H1 (cell line): ENCODE data around the gene PPID. TPM values are rescaled to one million over a fixed set of nuclear protein-coding genes. Genes with fewer than 3 reads are reported as not detected.

Source experiments
- CTCF ChIA-PET: fragments of 300-600 bp; sonication (Branson Sonifier 250); formaldehyde crosslinking; loops from one replicate; lab custom pipeline; 2021; ENCODE audit not compliant: partially characterized antibody; lab: Charles Lee
- POLR2A ChIA-PET: fragments of 300-600 bp; sonication (Branson Sonifier 250); formaldehyde crosslinking; loops from one replicate; lab custom pipeline; 2021; ENCODE audit warnings: inconsistent platforms; ENCODE audit not compliant: partially characterized antibody; lab: Charles Lee
- DNase-seq, 2 experiments: peaks; one replicate each; pipeline versions ENCODE4 v3.0.0 to v3.0.0-alpha.2; 2010 to 2022; ENCODE audit warnings: low spot score in 2 of 2, low read depth in 1 of 2, mixed read lengths in 1 of 2
- FAIRE-seq: peaks from 2 replicates; lab custom pipeline; 2011; peaks lifted over from hg19 to GRCh38; lab: Jason Lieb, UNC
- H2AFZ ChIP-seq: 2 replicates; pipeline ENCODE4 v1.8.1; 2012; ENCODE audit warnings: low read length, inconsistent platforms
- H2AK5ac ChIP-seq: 2 replicates; pipeline ENCODE4 v1.6.1; 2013; ENCODE audit warnings: low read depth, low read length
- H2BK120ac ChIP-seq: replicated peaks from 2 replicates; pipeline ENCODE3; 2013; ENCODE audit warnings: low read depth, low read length, inconsistent platforms
- H2BK12ac ChIP-seq: 2 replicates; pipeline ENCODE4 v1.6.1; 2013; ENCODE audit warnings: low read depth, low read length
- H2BK15ac ChIP-seq: 2 replicates; pipeline ENCODE4 v1.6.1; 2013; ENCODE audit warnings: low read length
- H2BK20ac ChIP-seq: 2 replicates; pipeline ENCODE4 v1.6.1; 2013; ENCODE audit warnings: low read length
- H2BK5ac ChIP-seq: 2 replicates; pipeline ENCODE4 v1.6.1; 2013; ENCODE audit warnings: low read depth, low read length
- H3K14ac ChIP-seq: 2 replicates; pipeline ENCODE4 v1.6.1; 2013; ENCODE audit warnings: inconsistent platforms; ENCODE audit not compliant: insufficient read length
- H3K18ac ChIP-seq: 2 replicates; pipeline ENCODE4 v1.6.1; 2013; ENCODE audit warnings: low read length; ENCODE audit errors: extremely low read depth
- H3K23ac ChIP-seq: 2 replicates; pipeline ENCODE4 v1.6.1; 2013; ENCODE audit warnings: inconsistent platforms; ENCODE audit not compliant: insufficient read length
- H3K23me2 ChIP-seq: 2 replicates; pipeline ENCODE4 v1.6.1; 2013; ENCODE audit warnings: low read depth, low read length
- H3K27ac ChIP-seq: 2 replicates; pipeline ENCODE4 v1.6.1; 2011; ENCODE audit warnings: low read depth, low read length, inconsistent platforms
- H3K27me3 ChIP-seq, 4 experiments: replicated peaks in 1 of 4; 1 replicate in 1 of 4; 2 replicates in 3 of 4; pipeline versions ENCODE4 v1.6.1 to v1.8.1; 2011 to 2013; ENCODE audit warnings: low read length in 3 of 4, mild to moderate bottlenecking in 3 of 4, inconsistent platforms in 2 of 4, mixed read lengths in 2 of 4, moderate library complexity in 1 of 4; ENCODE audit not compliant: control insufficient read depth in 3 of 4, insufficient read depth in 3 of 4; ENCODE audit errors: extremely low read depth in 1 of 4
- H3K36me3 ChIP-seq, 4 experiments: 2 replicates each; pipeline versions ENCODE4 v1.6.1 to v1.8.1; 2011 to 2013; ENCODE audit warnings: mild to moderate bottlenecking in 4 of 4, low read length in 3 of 4, moderate library complexity in 2 of 4, control low read depth in 1 of 4, inconsistent platforms in 1 of 4; ENCODE audit not compliant: insufficient read depth in 4 of 4, control insufficient read depth in 2 of 4
- H3K4ac ChIP-seq: replicated peaks from 2 replicates; pipeline ENCODE3; 2013; ENCODE audit warnings: low read length, low read depth, mixed read lengths, inconsistent platforms; ENCODE audit not compliant: insufficient read length
- H3K4me1 ChIP-seq, 4 experiments: replicated peaks in 1 of 4; 1 replicate in 1 of 4; 2 replicates in 3 of 4; pipeline versions ENCODE4 v1.6.1 to v1.8.1; 2011 to 2013; ENCODE audit warnings: low read length in 3 of 4, inconsistent platforms in 2 of 4, mixed read lengths in 1 of 4; ENCODE audit not compliant: insufficient read depth in 4 of 4, control insufficient read depth in 3 of 4
- H3K4me2 ChIP-seq, 2 experiments: 2 replicates each; pipeline versions ENCODE4 v1.6.1 to v1.8.1; 2011 to 2013; ENCODE audit warnings: low read depth in 2 of 2, low read length in 2 of 2, control low read depth in 1 of 2, inconsistent platforms in 1 of 2, mild to moderate bottlenecking in 1 of 2; ENCODE audit not compliant: insufficient read depth in 1 of 2
- H3K4me3 ChIP-seq, 4 experiments: fragments of 200-600, 300-600 bp in 1 of 4; sonication (generic), shearing (Covaris generic), sonication (Bioruptor Twin) in 1 of 4; 2 replicates each; pipeline versions ENCODE4 v1.5.1 to v1.8.1; 2011 to 2016; ENCODE audit warnings: low read length in 4 of 4, low read depth in 3 of 4, control low read depth in 2 of 4, inconsistent platforms in 2 of 4, mild to moderate bottlenecking in 2 of 4, mixed read lengths in 1 of 4, moderate library complexity in 1 of 4; ENCODE audit not compliant: insufficient read depth in 2 of 4; ENCODE audit errors: extremely low read depth in 1 of 4
- H3K56ac ChIP-seq: replicated peaks from 2 replicates; pipeline ENCODE3; 2013; ENCODE audit warnings: low read depth, mild to moderate bottlenecking, mixed read lengths, low read length, inconsistent platforms; ENCODE audit not compliant: insufficient read length
- H3K79me1 ChIP-seq: 2 replicates; pipeline ENCODE4 v1.6.1; 2013; ENCODE audit warnings: low read depth, low read length, control low read depth
- H3K79me2 ChIP-seq, 2 experiments: 2 replicates each; pipeline versions ENCODE4 v1.6.1 to v1.8.1; 2012 to 2013; ENCODE audit warnings: low read length in 2 of 2, mild to moderate bottlenecking in 2 of 2, inconsistent platforms in 1 of 2; ENCODE audit not compliant: insufficient read depth in 2 of 2, control insufficient read depth in 1 of 2
- H3K9ac ChIP-seq, 4 experiments: replicated peaks in 1 of 4; 1 replicate in 1 of 4; 2 replicates in 3 of 4; pipeline versions ENCODE4 v1.6.1 to v1.8.1; 2011 to 2013; ENCODE audit warnings: low read depth in 3 of 4, low read length in 3 of 4, control low read depth in 2 of 4, mild to moderate bottlenecking in 2 of 4, moderate library complexity in 2 of 4, inconsistent platforms in 1 of 4; ENCODE audit errors: extremely low read depth in 1 of 4
- H3K9me3 ChIP-seq, 2 experiments: 2 replicates each; pipeline versions ENCODE4 v1.6.1 to v1.8.1; 2012 to 2013; ENCODE audit warnings: mild to moderate bottlenecking in 2 of 2, moderate library complexity in 2 of 2, control low read depth in 1 of 2, inconsistent platforms in 1 of 2, low read depth in 1 of 2, low read length in 1 of 2, mixed read lengths in 1 of 2; ENCODE audit not compliant: insufficient read depth in 2 of 2
- H4K20me1 ChIP-seq, 2 experiments: replicated peaks in 1 of 2; 2 replicates each; pipeline versions ENCODE3 to v1.8.1; 2011 to 2013; ENCODE audit warnings: inconsistent platforms in 2 of 2, low read length in 2 of 2, mild to moderate bottlenecking in 1 of 2; ENCODE audit not compliant: insufficient read depth in 2 of 2, control insufficient read depth in 1 of 2
- H4K5ac ChIP-seq: 2 replicates; pipeline ENCODE4 v1.6.1; 2013; ENCODE audit warnings: low read length, low read depth, mixed read lengths, inconsistent platforms; ENCODE audit not compliant: insufficient read length
- H4K8ac ChIP-seq: 2 replicates; pipeline ENCODE4 v1.8.0; 2013; ENCODE audit warnings: mild to moderate bottlenecking, moderate library complexity, low read length, inconsistent platforms; ENCODE audit not compliant: insufficient read depth; ENCODE audit errors: extremely low read depth
- H4K91ac ChIP-seq: replicated peaks from 2 replicates; pipeline ENCODE3; 2013; ENCODE audit warnings: low read length, mixed read lengths, inconsistent platforms; ENCODE audit not compliant: insufficient read length
- BRCA1 ChIP-seq: IDR thresholded peaks from 2 replicates; pipeline ENCODE4 v1.6.1; 2012; ENCODE audit warnings: low read depth, low read length, improper control_type of control experiment
- GABPA ChIP-seq: IDR thresholded peaks from 2 replicates; pipeline ENCODE4 v1.6.1; 2011; ENCODE audit warnings: mild to moderate bottlenecking, low read length, moderate library complexity, borderline replicate concordance; ENCODE audit not compliant: insufficient read depth
- JUN ChIP-seq: IDR thresholded peaks from 2 replicates; pipeline ENCODE4 v1.6.1; 2011; ENCODE audit warnings: low read depth, mild to moderate bottlenecking, improper control_type of control experiment, low read length
- PHF8 ChIP-seq: fragments of 200-600 bp; sonication (generic); conservative IDR thresholded peaks from 2 replicates; pipeline ENCODE4 v1.7.1; 2012; ENCODE audit warnings: low read depth, mild to moderate bottlenecking, inconsistent platforms, low read length, moderate library complexity
- RBBP5 ChIP-seq: IDR thresholded peaks from 2 replicates; pipeline ENCODE4 v1.7.1; 2012; ENCODE audit warnings: low read depth, mild to moderate bottlenecking, inconsistent platforms, low read length, moderate library complexity, borderline replicate concordance
- RXRA ChIP-seq: IDR thresholded peaks from 2 replicates; pipeline ENCODE4 v1.6.1; 2011; ENCODE audit warnings: low read depth, mild to moderate bottlenecking, low read length, moderate library complexity; ENCODE audit not compliant: insufficient read depth
- SIX5 ChIP-seq: IDR thresholded peaks from 2 replicates; pipeline ENCODE4 v1.6.1; 2011; ENCODE audit warnings: mild to moderate bottlenecking, low read depth, low read length
- TAF1 ChIP-seq: IDR thresholded peaks from 2 replicates; pipeline ENCODE4 v1.6.1; 2011; ENCODE audit warnings: mild to moderate bottlenecking, low read depth, low read length
- YY1 ChIP-seq: IDR thresholded peaks from 2 replicates; pipeline ENCODE4 v1.6.1; 2011; ENCODE audit warnings: low read depth, mild to moderate bottlenecking, low read length
- WGBS, 2 experiments: shearing (Covaris generic) in 1 of 2; methylation state at CpG; one replicate each; pipeline versions ENCODE4 v1.1.6 to v1.1.7; 2013 to 2015; ENCODE audit warnings: low lambda C conversion rate in 2 of 2, mixed read lengths in 2 of 2, inconsistent platforms in 1 of 2, low coverage in 1 of 2, missing lambda C conversion rate in 1 of 2; ENCODE audit not compliant: insufficient replicate concordance in 2 of 2, insufficient coverage in 1 of 2, insufficient read length in 1 of 2; ENCODE audit errors: extremely low coverage in 1 of 2, missing lambda C conversion rate in 1 of 2; 5-methylcytosine and 5-hydroxymethylcytosine counted together
- polyA plus RNA-seq, 7 experiments: library from polyadenylated mRNA; depleted of rRNA in 3 of 7; stranded (reverse) in 5 of 7; unstranded in 2 of 7; fragments of >200 nt in 5 of 7; fragments of 200-250 nt in 2 of 7; gene quantifications; 1 replicate in 5 of 7; 2 replicates in 1 of 7; 4 replicates in 1 of 7; pipeline versions ENCODE4 v1.2.1 to v1.2.3, GENCODE V29; 2011 to 2013; ENCODE audit warnings: missing spikeins in 2 of 7, mixed read lengths in 2 of 7
- total RNA-seq: library from RNA; stranded (reverse); fragmentation: NEBNext Ultra II Directional; extraction: Animal tissue kit (Norgen Biotek cat#: 25700); gene quantifications from 2 replicates; pipeline ENCODE4 v1.2.1, GENCODE V29; 2021
- TF ChIP-seq, protein P1 (sequence below): IDR thresholded peaks from 2 replicates; pipeline ENCODE4 v1.6.1; 2012; ENCODE audit warnings: inconsistent platforms

The PPID gene
- total and polyA plus RNA-seq, 2 of the 8 experiments (the other 6 are each of a cell fraction or from before 2014, with no cell fraction given): 20.2 to 53.2 TPM

DNA sequence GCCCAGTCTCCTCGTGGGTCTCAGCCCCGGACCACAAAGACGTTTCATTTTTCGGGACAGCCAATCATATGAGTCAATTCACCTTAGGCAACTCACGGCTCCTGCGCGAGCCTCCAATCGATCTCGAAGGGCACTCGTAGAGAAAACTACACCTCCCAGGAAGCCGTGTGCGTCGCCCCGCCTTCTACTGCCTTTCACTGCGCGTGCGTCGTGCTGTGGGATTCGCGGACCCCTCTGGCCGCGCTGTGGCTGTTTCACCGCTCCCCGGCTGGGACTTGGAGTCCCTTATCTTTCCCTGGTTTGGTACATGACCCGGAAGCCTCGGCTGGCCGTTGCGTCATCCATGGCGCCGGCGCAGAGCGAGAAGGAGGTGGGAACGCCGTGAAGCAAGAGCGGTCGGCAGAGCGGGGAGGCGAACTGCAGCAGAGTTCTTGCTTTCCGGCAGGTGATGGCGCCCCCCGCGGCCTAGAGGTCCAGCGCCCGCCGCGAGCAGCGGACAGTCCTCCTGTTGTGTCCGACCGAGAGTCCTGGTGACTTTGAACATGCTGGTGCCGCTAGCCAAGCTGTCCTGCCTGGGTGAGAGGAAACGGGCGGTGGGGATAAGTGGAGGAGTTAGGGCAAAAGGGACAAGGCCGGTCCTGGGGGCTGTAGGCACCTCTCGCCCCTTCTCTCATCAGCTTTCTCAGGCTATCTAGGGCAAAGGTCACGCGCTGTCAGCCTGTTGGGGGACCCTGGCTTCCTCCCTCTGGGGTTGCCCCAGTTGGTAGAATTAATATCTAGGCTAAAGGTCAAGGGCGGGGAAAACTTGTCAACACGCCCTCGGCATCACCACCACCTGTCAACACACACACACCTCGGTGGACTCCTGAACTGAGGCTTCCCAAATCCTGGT, 51.0 kb downstream of the PPID start, which contains the start of gene ETFDH:
Gene ETFDH, plus strand, starts transcription at position 382 of the 892 bp plus-strand sequence. Its CDS starts 161 bp downstream, at position 543.
- Histone ChIP-seq H2BK5ac (peak within 1 kb of the TSS; percentile 69), H3K79me2 (peaks cover 4 to 39% of the 10 kb centered on the region in 2 experiments), H2BK20ac (no peak within 1 kb of the TSS), H3K9me3 (no peaks in the 10 kb centered on the region), H3K9ac (peak within 1 kb of the TSS; percentile 87 to 97 (median 91)), H4K5ac (peak within 1 kb of the TSS; percentile 48), H4K20me1 (no peaks in the 10 kb centered on the region), H2AK5ac (no peak within 1 kb of the TSS), H3K23ac (no peak within 1 kb of the TSS), H2AFZ (peak within 1 kb of the TSS; percentile 79; the same call in 1 of the 2 replicates), H3K36me3 (peaks cover 0 to 15% (median 0%) of the 10 kb centered on the region in 4 experiments; a peak in 3 of 8 replicates), H4K8ac (peak within 1 kb of the TSS; percentile 91), H3K4me1 (peaks cover 0 to 3% (median 2%) of the 10 kb centered on the region in 4 experiments; a peak in 2 of 7 replicates), H3K4ac (no peak within 1 kb of the TSS), H3K27ac (peak within 1 kb of the TSS; percentile 70; the same call in 1 of the 2 replicates), H3K18ac (peak within 1 kb of the TSS; percentile 39; the same call in 1 of the 2 replicates), H2BK15ac (no peak within 1 kb of the TSS; the same call in 1 of the 2 replicates), H3K14ac (no peak within 1 kb of the TSS), H3K23me2 (peaks cover 11% of the 10 kb centered on the region), H3K4me2 (peak within 1 kb of the TSS; percentile 70 to 96), H4K91ac (peak within 1 kb of the TSS; percentile 59), H3K27me3 (no peaks in the 10 kb centered on the region), H3K56ac (peak within 1 kb of the TSS; percentile 40), H3K4me3 (peak within 1 kb of the TSS; percentile 73 to 94 (median 75)), H3K79me1 (0 out of 2 replicates have a peak, but pooled peaks cover 3% of the 10 kb centered on the region), H2BK120ac (no peak within 1 kb of the TSS), H2BK12ac (peak within 1 kb of the TSS; percentile 40; the same call in 1 of the 2 replicates)
- POLR2A ChIA-PET: interaction anchor here (0.5 kb wide), 1 partner anchor 18 kb away, joined by 3 read pairs; no protein-coding TSS in a partner anchor
- CTCF ChIA-PET: interaction anchor here (0.6 to 1.8 kb wide), 3 partner anchors 11 to 1084 kb away, joined by 3 to 7 read pairs (median 3); no protein-coding TSS in a partner anchor
- peak; percentile 72 for FAIRE-seq
- peak; percentile 93 to 99 for DNase-seq
- WGBS, 2 experiments: 1% methylated on average over 60 of the region's 60 CpGs; no CpG with 5 or more reads in 1 of the 2 experiments
- 0 out of 2 replicates have a peak, but pooled peaks have one; percentile 11 for TF ChIP-seq RXRA
- peak; percentile 63; the same call in 1 of the 2 replicates for TF ChIP-seq BRCA1
- peak; percentile 67 for TF ChIP-seq SIX5
- TF ChIP-seq JUN: 0 out of 2 replicates have a peak, but pooled peaks have one; percentile 50
- TF ChIP-seq, protein P1, sequence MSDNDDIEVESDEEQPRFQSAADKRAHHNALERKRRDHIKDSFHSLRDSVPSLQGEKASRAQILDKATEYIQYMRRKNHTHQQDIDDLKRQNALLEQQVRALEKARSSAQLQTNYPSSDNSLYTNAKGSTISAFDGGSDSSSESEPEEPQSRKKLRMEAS: peak; percentile 83
- TF ChIP-seq TAF1: peak; percentile 73; the same call in 1 of the 2 replicates
- peak; percentile 65; the same call in 1 of the 2 replicates for TF ChIP-seq YY1
- TF ChIP-seq GABPA: no peak
- TF ChIP-seq PHF8: peak; percentile 48
- peak; percentile 57; the same call in 1 of the 2 replicates for TF ChIP-seq RBBP5
